GM18867 (cell line): ENCODE results near the gene PPA2.

Source experiments
- ATAC-seq: cut with Tn5 transposase; IDR thresholded peaks from one replicate; pipeline ENCODE4 v1.9.1; 2021; ENCODE audit warnings: mild to moderate bottlenecking, moderate library complexity; ENCODE audit not compliant: unreplicated experiment

The PPA2 gene

DNA sequence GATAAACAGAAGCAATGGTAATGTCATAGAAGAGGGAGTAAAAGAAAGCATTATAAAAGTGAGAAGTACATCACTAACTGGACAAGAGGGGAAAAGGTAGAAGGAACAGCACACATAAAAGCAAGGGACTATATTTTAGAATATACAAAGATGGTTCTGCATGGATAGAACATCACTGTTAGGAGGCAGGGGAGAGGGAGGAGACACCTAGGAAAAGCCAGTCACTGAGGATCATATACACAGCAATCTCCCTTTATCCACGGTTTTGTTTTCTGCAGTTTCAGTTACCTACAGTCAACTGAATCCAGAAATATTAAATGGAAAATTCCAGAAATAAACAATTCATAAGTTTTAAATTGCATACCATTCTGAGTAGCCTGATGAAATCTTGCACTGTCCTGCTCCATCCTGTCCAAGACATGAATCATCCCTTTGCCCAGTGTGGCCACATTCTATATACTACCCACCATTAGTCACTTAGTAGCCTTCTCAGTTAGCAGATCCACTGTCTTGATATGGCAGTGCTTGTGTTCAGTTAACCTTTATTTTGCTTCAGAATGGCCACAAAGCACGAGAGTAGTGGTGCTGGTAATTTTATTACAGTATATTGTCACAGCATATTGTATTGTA, 74.2 kb downstream of the PPA2 start:
- ATAC-seq = no peak

GRCh38 chr4:105392858-105393257, 81.0 kb downstream of the PPA2 start:
- ATAC-seq = no peak

- no peak for ATAC-seq
These were observed 84.7 kb downstream of the PPA2 start for GRCh38 chr4:105389167-105389566.

DNA sequence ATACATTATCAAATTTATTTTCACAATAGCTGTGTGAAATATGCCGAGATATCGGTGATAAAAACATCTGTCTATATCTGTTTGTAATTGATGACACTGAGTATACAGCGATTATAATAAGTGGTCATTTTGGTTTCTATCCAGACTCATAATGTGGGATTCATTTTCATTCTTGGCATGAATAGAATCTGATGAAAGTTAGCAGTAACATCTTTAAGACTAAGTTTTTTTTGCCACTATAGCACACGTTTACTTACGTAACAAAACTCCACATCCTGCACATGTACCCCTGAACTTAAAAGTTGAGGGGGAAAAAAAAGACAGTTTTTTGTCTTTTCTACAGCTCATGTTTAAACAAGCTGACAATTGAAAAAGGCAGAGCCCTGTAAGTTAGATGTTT, 86.4 kb downstream of the PPA2 start:
- no peak for ATAC-seq

GRCh38 chr4:105386012-105386411, 87.8 kb downstream of the PPA2 start:
- ATAC-seq = no peak

- no peak for ATAC-seq
These were observed 99.8 kb downstream of the PPA2 start for GRCh38 chr4:105374071-105374470.

- ATAC-seq = no peak
These were observed 100.5 kb downstream of the PPA2 start for GRCh38 chr4:105373324-105373723.

DNA sequence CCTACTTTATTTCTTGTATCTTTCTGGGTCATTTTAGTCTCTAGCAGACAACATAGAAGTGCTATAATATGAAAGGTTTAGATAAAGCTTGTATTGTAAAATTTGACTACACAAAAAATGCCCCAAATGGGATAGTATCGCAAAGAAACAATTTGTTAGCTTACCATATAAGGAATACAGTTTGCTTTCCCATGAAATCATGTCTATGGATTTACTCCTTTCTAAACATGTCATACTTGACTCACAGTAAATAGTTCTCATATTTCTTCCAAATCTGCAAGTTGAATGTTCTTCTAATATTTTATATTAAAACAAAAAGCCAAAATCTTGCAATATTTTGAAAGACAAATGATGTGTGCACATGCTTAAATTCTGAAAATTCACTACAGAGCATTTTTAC, 103.9 kb downstream of the PPA2 start:
- ATAC-seq = no peak

GRCh38 chr4:105361053-105361452, 112.8 kb downstream of the PPA2 start:
- ATAC-seq = no peak

DNA sequence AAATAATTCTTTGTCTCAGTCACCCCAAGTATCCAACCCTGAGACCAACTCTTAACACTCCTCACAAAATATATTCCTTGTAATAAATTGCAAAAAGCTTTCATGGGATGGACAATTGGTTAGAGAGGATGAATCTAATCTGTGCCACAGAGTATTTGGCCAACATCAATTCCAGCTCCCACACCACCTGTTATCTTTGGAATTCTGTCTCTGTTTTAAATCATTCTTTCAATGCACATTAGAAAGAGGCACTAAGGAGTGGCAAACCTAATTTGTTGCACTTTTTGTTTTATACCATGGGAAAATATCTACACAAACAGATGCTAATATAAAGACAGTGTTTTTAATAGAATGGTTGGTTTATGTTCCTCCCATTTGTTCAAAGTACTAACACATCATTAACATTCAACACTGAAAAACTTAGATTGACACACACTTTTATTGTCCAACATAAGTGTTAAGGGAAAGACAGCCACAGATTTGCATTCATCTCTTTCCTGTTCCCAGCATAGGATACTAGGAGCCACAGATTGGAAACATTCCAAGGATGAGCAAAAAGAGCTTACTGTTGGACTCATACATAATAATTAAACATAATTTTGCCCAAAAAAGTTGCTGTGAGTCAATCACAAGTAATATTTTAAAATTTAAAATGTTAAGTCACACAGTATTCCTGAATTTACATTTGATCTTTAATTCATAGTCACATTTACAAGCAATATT, 116.4 kb downstream of the PPA2 start:
- ATAC-seq = no peak

DNA sequence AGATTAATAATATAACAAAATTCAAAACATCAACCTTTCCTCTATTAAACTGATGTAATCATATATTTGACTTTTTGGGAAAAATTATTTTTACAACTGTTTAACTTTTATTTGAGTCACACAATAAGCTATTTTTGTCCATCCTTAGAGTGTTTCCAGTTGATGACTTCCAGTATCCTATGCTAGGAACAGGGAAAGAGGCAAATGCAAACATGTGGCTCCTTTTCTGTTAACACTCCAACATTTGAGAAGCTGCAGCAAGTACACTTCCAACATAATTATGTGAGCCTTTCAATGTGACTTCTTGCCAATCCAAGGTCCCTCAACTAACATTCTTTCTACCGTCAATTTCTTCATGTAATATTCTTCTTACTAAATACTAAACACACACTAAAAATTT, 117.7 kb downstream of the PPA2 start:
- no peak for ATAC-seq

- ATAC-seq = peak; percentile 82
These were observed 121.0 kb downstream of the PPA2 start for GRCh38 chr4:105352826-105353225.

DNA sequence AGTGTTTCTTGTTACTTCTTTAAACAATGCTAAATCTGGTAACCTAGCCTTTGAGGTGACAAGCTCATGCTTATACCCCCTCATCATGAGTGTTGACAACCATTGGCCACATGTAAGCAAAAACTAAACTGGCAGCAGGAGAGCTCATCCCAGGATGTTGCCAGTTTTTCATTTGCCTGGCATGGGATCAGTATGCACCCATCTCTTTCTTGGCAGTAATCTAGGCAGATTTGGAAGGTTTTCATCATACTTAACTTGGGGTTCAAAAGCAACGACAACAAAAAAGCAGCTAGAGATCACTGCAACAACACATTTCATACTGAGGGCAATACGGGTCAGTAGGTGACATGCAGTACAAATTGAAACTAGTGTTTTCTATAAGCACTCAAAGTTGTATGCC, 122.0 kb downstream of the PPA2 start:
- no peak for ATAC-seq

DNA sequence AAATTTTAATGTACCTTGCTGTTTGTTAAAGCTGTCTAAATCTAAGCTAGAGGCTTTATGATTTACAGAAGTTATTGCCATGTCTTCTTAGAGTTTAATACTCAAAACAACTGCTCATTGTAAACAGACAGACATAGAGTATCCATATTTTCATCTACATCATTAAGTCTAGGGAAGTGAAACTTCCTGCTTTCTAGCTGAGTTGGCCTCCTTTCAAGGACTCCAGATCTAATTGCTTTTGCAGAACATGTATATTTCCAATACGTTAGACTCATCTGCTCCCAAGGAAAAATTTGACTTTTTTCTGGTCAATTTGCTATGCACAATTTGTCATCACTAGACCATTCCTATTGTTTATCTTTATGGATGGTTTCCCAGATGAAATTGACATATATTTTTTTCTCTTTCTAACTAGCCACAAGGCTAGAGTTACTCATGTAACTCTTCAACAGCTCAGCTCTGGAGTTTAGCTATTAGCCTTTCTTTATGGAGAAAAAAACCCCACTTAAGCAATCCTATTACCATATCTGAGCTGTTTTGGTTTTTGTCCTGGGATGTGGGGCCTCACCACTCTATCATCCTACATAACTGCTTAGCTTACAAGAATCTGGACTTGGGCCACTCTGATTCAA, 122.9 kb downstream of the PPA2 start:
- ATAC-seq = no peak

- ATAC-seq = no peak
These were observed 125.1 kb downstream of the PPA2 start for GRCh38 chr4:105348719-105349118.

DNA sequence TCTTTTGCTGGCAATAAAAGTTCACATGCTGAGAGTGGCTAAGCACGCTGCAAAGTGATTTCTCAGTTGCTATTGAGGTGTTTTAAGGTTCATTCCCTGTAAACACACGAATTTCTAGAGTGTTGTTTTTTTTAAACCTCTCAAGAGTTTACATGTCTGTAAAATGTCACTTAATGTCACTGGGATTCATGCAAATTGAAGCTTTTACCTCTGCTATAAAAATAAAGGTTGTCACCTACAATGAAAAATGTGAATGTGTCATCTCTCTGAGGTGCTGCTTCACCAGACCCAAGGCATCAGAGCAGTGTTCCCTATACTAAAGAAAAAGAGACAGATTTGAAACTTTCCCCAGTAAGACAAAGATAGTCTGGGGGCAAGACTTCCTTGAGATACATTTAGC, 127.0 kb downstream of the PPA2 start:
- no peak for ATAC-seq

- ATAC-seq = no peak
These were observed 128.0 kb downstream of the PPA2 start for GRCh38 chr4:105345838-105346237.

- no peak for ATAC-seq
These were observed 128.5 kb downstream of the PPA2 start for GRCh38 chr4:105345358-105345757.

GRCh38 chr4:105344141-105344540, 129.7 kb downstream of the PPA2 start:
- ATAC-seq = no peak

DNA sequence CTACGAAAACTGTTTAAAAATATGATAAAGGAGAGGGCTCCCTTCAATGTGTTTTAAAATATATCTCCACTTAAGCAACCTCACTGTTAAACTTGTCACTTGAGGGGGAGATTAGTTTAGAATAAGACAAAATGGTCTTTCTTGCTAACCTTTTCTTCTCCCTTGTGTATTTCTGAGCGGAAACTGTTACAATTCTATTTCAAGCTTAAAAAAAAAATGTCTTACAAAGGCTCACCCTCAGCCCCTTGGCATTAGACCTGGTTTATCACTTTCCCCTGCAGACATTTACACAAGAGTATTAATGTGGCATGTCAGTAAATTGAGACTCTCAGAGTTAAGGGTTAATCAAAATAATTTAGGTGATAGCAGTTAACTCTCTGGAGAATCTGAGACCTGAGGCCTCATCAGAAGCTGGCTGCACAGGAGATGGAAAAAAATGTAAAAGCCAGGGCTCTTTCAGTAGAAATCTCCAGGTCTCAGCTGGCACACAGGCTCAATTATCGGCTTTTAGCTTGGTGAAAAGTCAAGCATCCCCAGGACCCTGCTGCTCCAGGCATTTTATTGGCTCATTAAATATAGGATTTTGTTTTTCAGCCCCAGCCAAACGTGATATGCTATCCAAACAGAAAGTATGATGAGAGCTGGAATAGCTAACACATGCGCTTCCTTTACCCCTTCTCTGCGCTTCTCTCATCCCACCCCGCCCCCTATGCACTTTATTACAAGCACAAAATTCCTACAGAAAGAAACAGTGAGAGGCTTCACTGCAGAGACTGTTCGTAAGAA, 130.5 kb downstream of the PPA2 start:
- no peak for ATAC-seq

DNA sequence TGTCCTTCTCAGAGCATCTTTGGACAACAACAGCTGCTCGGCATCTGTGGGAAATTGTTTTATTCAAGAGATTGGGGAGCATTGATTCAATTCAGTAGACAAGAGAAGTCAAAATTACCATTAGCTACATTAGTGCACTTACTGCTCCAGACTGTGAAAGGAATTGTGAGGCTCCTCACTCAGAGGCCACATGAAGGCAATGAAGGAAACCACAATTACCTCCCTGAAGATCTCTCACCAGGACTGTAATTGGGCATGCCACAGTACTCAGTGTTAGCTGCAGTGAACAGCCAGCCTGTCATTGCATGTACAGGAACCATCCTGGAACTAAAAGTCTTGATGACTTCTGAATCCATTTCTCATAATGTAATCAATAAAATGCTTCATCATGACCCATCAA, 144.8 kb downstream of the PPA2 start:
- no peak for ATAC-seq

GRCh38 chr4:105327956-105328355, 145.9 kb downstream of the PPA2 start:
- ATAC-seq = no peak
